Neural cell (in vitro differentiated cells): Measurements from ENCODE around the gene AOX1. TPM values are rescaled to one million over a fixed set of nuclear protein-coding genes. Genes with fewer than 3 reads are reported as not detected.

Source experiments
- H2AFZ ChIP-seq: fragments of 200-600, 300-800 bp; sonication (generic), shearing (Covaris generic); 2 replicates; pipeline ENCODE4 v1.6.0; 2014; ENCODE audit warnings: low read depth, mild to moderate bottlenecking, antibody characterized with exemption, low read length, moderate library complexity
- H3F3A ChIP-seq: fragments of 200-600 bp; shearing (Covaris generic); 2 replicates; pipeline ENCODE4 v1.6.1; 2016; ENCODE audit warnings: mild to moderate bottlenecking, moderate library complexity, mixed read lengths, antibody characterized with exemption, low read length; ENCODE audit not compliant: insufficient read depth, poor library complexity, severe bottlenecking
- H3K27ac ChIP-seq: fragments of 200-600, 300-800 bp; sonication (generic), shearing (Covaris generic); 2 replicates; pipeline ENCODE4 v1.5.1; 2014; ENCODE audit warnings: mild to moderate bottlenecking, low read length, moderate library complexity
- H3K27me3 ChIP-seq: fragments of 300-800, 200-600 bp; sonication (generic), shearing (Covaris generic); 2 replicates; pipeline ENCODE4 v1.6.0; 2014; ENCODE audit warnings: mild to moderate bottlenecking, low read depth, low read length, moderate library complexity; ENCODE audit not compliant: insufficient read depth
- H3K36me3 ChIP-seq: fragments of 300-800, 200-600 bp; sonication (generic), shearing (Covaris generic); 2 replicates; pipeline ENCODE4 v1.5.1; 2014; ENCODE audit warnings: mild to moderate bottlenecking, antibody characterized with exemption, low read length, moderate library complexity; ENCODE audit not compliant: insufficient read depth
- H3K4me2 ChIP-seq: fragments of 300-800, 200-600 bp; sonication (generic), shearing (Covaris generic); 2 replicates; pipeline ENCODE4 v1.6.0; 2014; ENCODE audit warnings: mild to moderate bottlenecking, low read length
- H3K4me3 ChIP-seq: fragments of 300-800, 200-600 bp; sonication (generic), shearing (Covaris generic); 2 replicates; pipeline ENCODE4 v1.5.1; 2014; ENCODE audit warnings: mild to moderate bottlenecking, low read length, moderate library complexity
- H3K79me2 ChIP-seq: fragments of 200-600 bp; shearing (Covaris generic); replicated peaks from 2 replicates; pipeline ENCODE4 v1.6.0; 2014; ENCODE audit warnings: mild to moderate bottlenecking, low read length, moderate library complexity; ENCODE audit not compliant: insufficient read depth
- H3K9ac ChIP-seq: fragments of 300-800, 200-600 bp; sonication (generic), shearing (Covaris generic); 2 replicates; pipeline ENCODE4 v1.6.1; 2016; ENCODE audit warnings: mild to moderate bottlenecking, low read length, mixed read lengths
- H3K9me2 ChIP-seq: fragments of 200-600 bp; shearing (Covaris generic); 2 replicates; pipeline ENCODE4 v1.6.1; 2016; ENCODE audit warnings: mild to moderate bottlenecking, low read length, mixed read lengths; ENCODE audit not compliant: insufficient read depth
- H3K9me3 ChIP-seq: fragments of 200-600, 300-800 bp; sonication (generic), shearing (Covaris generic); 2 replicates; pipeline ENCODE4 v1.6.1; 2016; ENCODE audit warnings: mild to moderate bottlenecking, mixed run types, low read length, moderate library complexity, mixed read lengths
- H4K20me1 ChIP-seq: fragments of 200-600 bp; shearing (Covaris generic); 2 replicates; pipeline ENCODE4 v1.6.1; 2016; ENCODE audit warnings: mild to moderate bottlenecking, mixed run types; ENCODE audit not compliant: insufficient read depth
- EP300 ChIP-seq: fragments of 450-650 bp; conservative IDR thresholded peaks from 2 replicates; pipeline ENCODE4 v1.6.1; 2014; ENCODE audit warnings: antibody characterized with exemption, mild to moderate bottlenecking, moderate library complexity; ENCODE audit not compliant: poor library complexity, severe bottlenecking
- EZH2 ChIP-seq: fragments of 200-600, 300-800 bp; shearing (Covaris generic), sonication (generic); IDR thresholded peaks from 2 replicates; pipeline ENCODE4 v1.6.1; 2014; ENCODE audit warnings: antibody characterized with exemption, low read length, borderline replicate concordance, mild to moderate bottlenecking; ENCODE audit not compliant: insufficient read depth, poor library complexity, severe bottlenecking
- MXI1 ChIP-seq: fragments of 450-650 bp; conservative IDR thresholded peaks from 2 replicates; pipeline ENCODE4 v1.6.1; 2014; ENCODE audit warnings: antibody characterized with exemption, mild to moderate bottlenecking; ENCODE audit not compliant: poor library complexity, severe bottlenecking
- RAD21 ChIP-seq: fragments of 450-650 bp; conservative IDR thresholded peaks from 2 replicates; pipeline ENCODE4 v1.6.1; 2014; ENCODE audit warnings: antibody characterized with exemption, mild to moderate bottlenecking, moderate library complexity
- SMC3 ChIP-seq: fragments of 450-650 bp; conservative IDR thresholded peaks from 2 replicates; pipeline ENCODE4 v1.6.1; 2014; ENCODE audit warnings: antibody characterized with exemption, mild to moderate bottlenecking, moderate library complexity; ENCODE audit not compliant: poor library complexity
- TAF1 ChIP-seq: IDR thresholded peaks from 2 replicates; pipeline ENCODE4 v1.6.1; 2012; ENCODE audit warnings: low read depth
- polyA plus RNA-seq: library from polyadenylated mRNA; depleted of rRNA; stranded (reverse); fragments of >200 nt; gene quantifications from 2 replicates; pipeline ENCODE4 v1.2.3, GENCODE V29; 2014
- TF ChIP-seq, protein P1 (sequence below): fragments of 450-650 bp; IDR thresholded peaks from 2 replicates; pipeline ENCODE4 v1.5.1; 2014; ENCODE audit warnings: antibody characterized with exemption, mild to moderate bottlenecking, moderate library complexity; ENCODE audit not compliant: poor library complexity, severe bottlenecking
- TF ChIP-seq, protein P2 (sequence below): IDR thresholded peaks from 2 replicates; pipeline ENCODE4 v1.6.1; 2012; ENCODE audit warnings: borderline replicate concordance

The AOX1 gene
- polyA plus RNA-seq, 1 donor from 2014 or later, result not detected

DNA sequence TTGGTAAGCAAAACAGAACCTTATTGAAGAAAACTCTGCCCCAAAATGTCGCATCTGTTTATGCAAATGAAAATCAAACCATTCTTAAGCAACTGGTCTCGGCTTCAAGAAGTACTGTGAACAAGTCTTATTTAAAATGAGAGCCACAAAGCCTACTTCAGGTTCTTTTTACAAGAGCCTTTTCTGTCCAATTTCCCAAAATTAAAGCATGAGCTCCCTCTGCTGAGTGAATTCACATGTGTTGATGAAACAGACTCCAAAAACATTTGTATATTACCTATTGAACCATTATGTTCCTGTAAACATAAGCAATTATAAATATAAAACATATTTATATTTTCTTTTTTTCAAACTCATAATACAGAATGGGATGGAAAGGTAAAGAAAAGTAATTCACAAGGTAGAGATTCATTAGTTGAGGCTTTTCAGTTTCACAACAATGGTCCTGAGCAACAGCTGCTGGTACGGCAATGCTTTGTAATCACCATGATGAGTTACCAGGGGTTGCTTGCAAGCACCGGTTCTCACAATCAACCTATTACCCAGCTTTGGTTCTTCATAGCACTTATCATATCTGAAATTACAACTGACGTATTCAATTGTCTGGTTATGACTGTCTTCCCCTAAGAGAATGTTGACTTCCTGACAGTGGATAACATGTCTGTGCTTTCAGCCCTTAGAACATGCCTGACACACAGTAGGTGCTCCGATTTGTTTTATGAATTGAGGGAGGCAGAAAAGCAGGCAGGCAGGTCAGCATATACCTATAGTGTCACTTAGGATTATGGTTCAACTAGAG, 117.5 kb downstream of the AOX1 start:
- Histone ChIP-seq H3K9ac (no peak overlapping the region), H2AFZ (no peak overlapping the region)

GRCh38 chr2:200703926-200704637, 118.3 kb downstream of the AOX1 start:
- Histone ChIP-seq H3K4me2 (no peak overlapping the region), H3K36me3 (no peaks in the 10 kb centered on the region), H3K9me3 (no peaks in the 10 kb centered on the region), H4K20me1 (no peaks in the 10 kb centered on the region), H3K27me3 (no peaks in the 10 kb centered on the region), H3K27ac (no peak overlapping the region), H3K79me2 (no peaks in the 10 kb centered on the region), H3K9me2 (no peaks in the 10 kb centered on the region), H2AFZ (no peak overlapping the region), H3F3A (no peaks in the 10 kb centered on the region), H3K9ac (no peak overlapping the region), H3K4me3 (no peak overlapping the region)
- TF ChIP-seq, protein P1, sequence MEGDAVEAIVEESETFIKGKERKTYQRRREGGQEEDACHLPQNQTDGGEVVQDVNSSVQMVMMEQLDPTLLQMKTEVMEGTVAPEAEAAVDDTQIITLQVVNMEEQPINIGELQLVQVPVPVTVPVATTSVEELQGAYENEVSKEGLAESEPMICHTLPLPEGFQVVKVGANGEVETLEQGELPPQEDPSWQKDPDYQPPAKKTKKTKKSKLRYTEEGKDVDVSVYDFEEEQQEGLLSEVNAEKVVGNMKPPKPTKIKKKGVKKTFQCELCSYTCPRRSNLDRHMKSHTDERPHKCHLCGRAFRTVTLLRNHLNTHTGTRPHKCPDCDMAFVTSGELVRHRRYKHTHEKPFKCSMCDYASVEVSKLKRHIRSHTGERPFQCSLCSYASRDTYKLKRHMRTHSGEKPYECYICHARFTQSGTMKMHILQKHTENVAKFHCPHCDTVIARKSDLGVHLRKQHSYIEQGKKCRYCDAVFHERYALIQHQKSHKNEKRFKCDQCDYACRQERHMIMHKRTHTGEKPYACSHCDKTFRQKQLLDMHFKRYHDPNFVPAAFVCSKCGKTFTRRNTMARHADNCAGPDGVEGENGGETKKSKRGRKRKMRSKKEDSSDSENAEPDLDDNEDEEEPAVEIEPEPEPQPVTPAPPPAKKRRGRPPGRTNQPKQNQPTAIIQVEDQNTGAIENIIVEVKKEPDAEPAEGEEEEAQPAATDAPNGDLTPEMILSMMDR, result no peak
- TF ChIP-seq RAD21, result no peak
- no peak for TF ChIP-seq EP300
- TF ChIP-seq TAF1, result no peak
- no peak for TF ChIP-seq MXI1
- no peak for TF ChIP-seq SMC3
- TF ChIP-seq EZH2, result no peak
- TF ChIP-seq, protein P2, sequence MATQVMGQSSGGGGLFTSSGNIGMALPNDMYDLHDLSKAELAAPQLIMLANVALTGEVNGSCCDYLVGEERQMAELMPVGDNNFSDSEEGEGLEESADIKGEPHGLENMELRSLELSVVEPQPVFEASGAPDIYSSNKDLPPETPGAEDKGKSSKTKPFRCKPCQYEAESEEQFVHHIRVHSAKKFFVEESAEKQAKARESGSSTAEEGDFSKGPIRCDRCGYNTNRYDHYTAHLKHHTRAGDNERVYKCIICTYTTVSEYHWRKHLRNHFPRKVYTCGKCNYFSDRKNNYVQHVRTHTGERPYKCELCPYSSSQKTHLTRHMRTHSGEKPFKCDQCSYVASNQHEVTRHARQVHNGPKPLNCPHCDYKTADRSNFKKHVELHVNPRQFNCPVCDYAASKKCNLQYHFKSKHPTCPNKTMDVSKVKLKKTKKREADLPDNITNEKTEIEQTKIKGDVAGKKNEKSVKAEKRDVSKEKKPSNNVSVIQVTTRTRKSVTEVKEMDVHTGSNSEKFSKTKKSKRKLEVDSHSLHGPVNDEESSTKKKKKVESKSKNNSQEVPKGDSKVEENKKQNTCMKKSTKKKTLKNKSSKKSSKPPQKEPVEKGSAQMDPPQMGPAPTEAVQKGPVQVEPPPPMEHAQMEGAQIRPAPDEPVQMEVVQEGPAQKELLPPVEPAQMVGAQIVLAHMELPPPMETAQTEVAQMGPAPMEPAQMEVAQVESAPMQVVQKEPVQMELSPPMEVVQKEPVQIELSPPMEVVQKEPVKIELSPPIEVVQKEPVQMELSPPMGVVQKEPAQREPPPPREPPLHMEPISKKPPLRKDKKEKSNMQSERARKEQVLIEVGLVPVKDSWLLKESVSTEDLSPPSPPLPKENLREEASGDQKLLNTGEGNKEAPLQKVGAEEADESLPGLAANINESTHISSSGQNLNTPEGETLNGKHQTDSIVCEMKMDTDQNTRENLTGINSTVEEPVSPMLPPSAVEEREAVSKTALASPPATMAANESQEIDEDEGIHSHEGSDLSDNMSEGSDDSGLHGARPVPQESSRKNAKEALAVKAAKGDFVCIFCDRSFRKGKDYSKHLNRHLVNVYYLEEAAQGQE, result no peak

More for the DNA sequence above, 117.5 kb downstream of the AOX1 start:
- H3K9me2 ChIP-seq, result no peaks in the 10 kb centered on the region
- H3K27ac ChIP-seq, result no peak overlapping the region
- no peak overlapping the region for H3K4me2 ChIP-seq
- no peaks in the 10 kb centered on the region for H3K36me3 ChIP-seq
- no peaks in the 10 kb centered on the region for H3K79me2 ChIP-seq
- TF ChIP-seq SMC3 (peak; percentile 56), RAD21 (peak; percentile 54), EP300 (no peak)
- TF ChIP-seq, protein P1, result peak; percentile 49
- no peak overlapping the region for H3K4me3 ChIP-seq
- H3K9me3 ChIP-seq, result no peaks in the 10 kb centered on the region
- no peaks in the 10 kb centered on the region for H4K20me1 ChIP-seq
- H3K27me3 ChIP-seq, result no peaks in the 10 kb centered on the region
- H3F3A ChIP-seq, result no peaks in the 10 kb centered on the region
